A673 (cell line): ENCODE results near the gene ASPDH. TPM values are rescaled to one million over a fixed set of nuclear protein-coding genes. Genes with fewer than 3 reads are reported as not detected.

Source experiments
- BruUV-seq: library from RNA; stranded (reverse); fragments of 400-500 nt; replicated peaks from 2 replicates; lab custom pipeline; 2021; lab: Mats Ljungman, UMichigan
- CTCF ChIA-PET: fragments of 300-600 bp; sonication (Branson Sonifier 250); formaldehyde crosslinking; loops from one replicate; lab custom pipeline; 2022; ENCODE audit warnings: antibody characterized with exemption; lab: Charles Lee
- POLR2A ChIA-PET: fragments of 300-600 bp; sonication (Branson Sonifier 250); formaldehyde crosslinking; loops from one replicate; lab custom pipeline; 2022; ENCODE audit warnings: antibody characterized with exemption; ENCODE audit not compliant: low non-redundant PET; lab: Charles Lee
- DNase-seq: peaks from one replicate; pipeline ENCODE4 v3.0.0-alpha.2; 2015; ENCODE audit warnings: low spot score
- H3K27ac ChIP-seq: fragments of 200-600 bp; sonication (generic); 2 replicates; pipeline ENCODE4 v1.5.1; 2016; ENCODE audit warnings: mixed run types, low read depth, mild to moderate bottlenecking, mixed read lengths, antibody characterized with exemption, low read length; ENCODE audit not compliant: poor library complexity, severe bottlenecking
- H3K27me3 ChIP-seq: fragments of 200-600 bp; sonication (generic); replicated peaks from 2 replicates; pipeline ENCODE4 v1.6.1; 2017; ENCODE audit warnings: mixed run types, low read depth, mild to moderate bottlenecking, mixed read lengths, antibody characterized with exemption, low read length; ENCODE audit not compliant: insufficient read depth, poor library complexity
- H3K36me3 ChIP-seq: fragments of 200-600 bp; sonication (generic); 2 replicates; pipeline ENCODE4 v1.6.1; 2016; ENCODE audit warnings: mixed run types, mild to moderate bottlenecking, mixed read lengths, antibody characterized with exemption, low read length; ENCODE audit not compliant: insufficient read depth, poor library complexity, severe bottlenecking
- H3K4me1 ChIP-seq: fragments of 200-600 bp; sonication (generic); 2 replicates; pipeline ENCODE4 v1.6.1; 2017; ENCODE audit warnings: mixed run types, mild to moderate bottlenecking, mixed read lengths, antibody characterized with exemption, low read length; ENCODE audit not compliant: insufficient read depth, poor library complexity, severe bottlenecking
- H3K4me3 ChIP-seq: fragments of 200-600 bp; sonication (generic); 2 replicates; pipeline ENCODE4 v1.5.1; 2016; ENCODE audit warnings: low read depth, mixed run types, mild to moderate bottlenecking, mixed read lengths, low read length; ENCODE audit not compliant: poor library complexity, severe bottlenecking
- H3K9me3 ChIP-seq: fragments of 200-600 bp; sonication (generic); 2 replicates; pipeline ENCODE4 v1.6.1; 2016; ENCODE audit warnings: mixed run types, low read depth, mild to moderate bottlenecking, mixed read lengths, antibody characterized with exemption, low read length; ENCODE audit not compliant: poor library complexity, severe bottlenecking
- CTCF ChIP-seq: fragments of 300-800, 200-600 bp; sonication (generic); conservative IDR thresholded peaks from 2 replicates; pipeline ENCODE4 v1.5.1; 2017; ENCODE audit warnings: low read depth, mild to moderate bottlenecking, antibody characterized with exemption, low read length, moderate library complexity, mixed read lengths
- EZH2 ChIP-seq: fragments of 200-600 bp; sonication (generic); IDR thresholded peaks from 2 replicates; pipeline ENCODE4 v1.6.1; 2017; ENCODE audit warnings: borderline replicate concordance, low read depth, mild to moderate bottlenecking, mixed read lengths, antibody characterized with exemption, low read length; ENCODE audit not compliant: poor library complexity, severe bottlenecking
- intact Hi-C: fragments of 100-400 bp; cut with micrococcal nuclease; formaldehyde crosslinking; loops from one replicate; pipeline ENCODE4 v1.10.0; 2022; ENCODE audit not compliant: unreplicated experiment
- total RNA-seq: library from RNA; stranded (reverse); gene quantifications from 2 replicates; pipeline ENCODE4 v1.2.3, GENCODE V29; 2021

The ASPDH gene
- total RNA-seq, 1 experiment from 2014 or later, result 0.45 TPM

GRCh38 chr19:50550594-50550966 lies 36.9 kb upstream of the ASPDH start:
- Histone ChIP-seq H3K4me1 (no peaks in the 10 kb centered on the region), H3K27me3 (no peaks in the 10 kb centered on the region), H3K36me3 (no peaks in the 10 kb centered on the region), H3K27ac (no peak overlapping the region), H3K4me3 (no peak overlapping the region), H3K9me3 (no peaks in the 10 kb centered on the region)
- intact Hi-C loops, result no loop called here
- DNase-seq, result no peak
- no TSS peak for BruUV-seq
- ChIA-PET POLR2A (no interaction called here), CTCF (no interaction called here)
- no peak for TF ChIP-seq EZH2
- TF ChIP-seq CTCF, result no peak

- ChIA-PET CTCF (no interaction called here), POLR2A (interaction anchor here (0.6 kb wide), 1 partner anchor 39 kb away, joined by 3 read pairs; the partner anchor contains the start of gene JOSD2)
- Histone ChIP-seq H3K36me3 (no peaks in the 10 kb centered on the region), H3K27me3 (no peaks in the 10 kb centered on the region), H3K4me1 (no peaks in the 10 kb centered on the region), H3K4me3 (no peak overlapping the region), H3K9me3 (no peaks in the 10 kb centered on the region), H3K27ac (no peak overlapping the region)
- intact Hi-C loops, result no loop called here
- BruUV-seq, result no TSS peak
- TF ChIP-seq EZH2, result no peak
- no peak for TF ChIP-seq CTCF
- DNase-seq, result no peak
Measured at GRCh38 chr19:50549927-50550593, 36.3 kb upstream of the ASPDH start.

GRCh38 chr19:50549059-50549926 lies 35.6 kb upstream of the ASPDH start:
- Histone ChIP-seq H3K27ac (no peak overlapping the region), H3K9me3 (no peaks in the 10 kb centered on the region), H3K4me3 (no peak overlapping the region), H3K4me1 (no peaks in the 10 kb centered on the region), H3K27me3 (no peaks in the 10 kb centered on the region), H3K36me3 (no peaks in the 10 kb centered on the region)
- POLR2A ChIA-PET, result interaction anchor here (0.6 kb wide), 1 partner anchor 38 kb away, joined by 3 read pairs; the partner anchor contains the start of gene JOSD2
- CTCF ChIA-PET, result no interaction called here
- no peak for DNase-seq
- intact Hi-C loops, result no loop called here
- TF ChIP-seq CTCF (no peak), EZH2 (no peak)
- BruUV-seq, result no TSS peak
